ENCODE measurements around the gene LRRC73. TPM values are rescaled to one million over a fixed set of nuclear protein-coding genes. Genes with fewer than 3 reads are reported as not detected.

Gene LRRC73
- total and polyA plus RNA-seq, 9 of the 15 experiments (the other 6 are each of a cell fraction or from before 2014, with no cell fraction given), result 0.07 to 0.55 (median 0.16) TPM; not detected in 3

DNA sequence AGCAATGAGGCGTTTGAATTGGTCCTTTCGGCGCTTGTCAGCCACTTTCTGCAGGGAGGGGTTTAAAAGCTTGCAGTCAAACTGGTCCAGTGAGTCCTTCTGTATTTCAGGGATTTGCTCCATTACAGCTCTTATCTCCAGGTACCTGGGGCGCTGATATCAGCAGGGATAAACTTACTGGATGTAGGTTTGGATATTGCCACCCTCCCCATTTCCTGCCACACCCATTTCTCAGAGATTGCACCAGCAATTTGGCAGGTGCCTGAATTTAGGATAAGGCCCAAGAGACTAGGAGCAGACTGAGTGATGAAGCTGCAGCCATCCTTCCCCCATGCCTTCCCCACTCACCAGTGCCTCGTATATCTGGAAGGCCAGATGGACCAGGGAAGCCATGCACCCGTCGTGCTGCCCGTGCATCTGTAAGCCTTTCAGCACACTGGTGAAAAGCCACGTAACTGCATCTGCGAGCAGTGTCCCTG, 14.4 kb upstream of the LRRC73 start (continued):
- TF ChIP-seq, protein P1, sequence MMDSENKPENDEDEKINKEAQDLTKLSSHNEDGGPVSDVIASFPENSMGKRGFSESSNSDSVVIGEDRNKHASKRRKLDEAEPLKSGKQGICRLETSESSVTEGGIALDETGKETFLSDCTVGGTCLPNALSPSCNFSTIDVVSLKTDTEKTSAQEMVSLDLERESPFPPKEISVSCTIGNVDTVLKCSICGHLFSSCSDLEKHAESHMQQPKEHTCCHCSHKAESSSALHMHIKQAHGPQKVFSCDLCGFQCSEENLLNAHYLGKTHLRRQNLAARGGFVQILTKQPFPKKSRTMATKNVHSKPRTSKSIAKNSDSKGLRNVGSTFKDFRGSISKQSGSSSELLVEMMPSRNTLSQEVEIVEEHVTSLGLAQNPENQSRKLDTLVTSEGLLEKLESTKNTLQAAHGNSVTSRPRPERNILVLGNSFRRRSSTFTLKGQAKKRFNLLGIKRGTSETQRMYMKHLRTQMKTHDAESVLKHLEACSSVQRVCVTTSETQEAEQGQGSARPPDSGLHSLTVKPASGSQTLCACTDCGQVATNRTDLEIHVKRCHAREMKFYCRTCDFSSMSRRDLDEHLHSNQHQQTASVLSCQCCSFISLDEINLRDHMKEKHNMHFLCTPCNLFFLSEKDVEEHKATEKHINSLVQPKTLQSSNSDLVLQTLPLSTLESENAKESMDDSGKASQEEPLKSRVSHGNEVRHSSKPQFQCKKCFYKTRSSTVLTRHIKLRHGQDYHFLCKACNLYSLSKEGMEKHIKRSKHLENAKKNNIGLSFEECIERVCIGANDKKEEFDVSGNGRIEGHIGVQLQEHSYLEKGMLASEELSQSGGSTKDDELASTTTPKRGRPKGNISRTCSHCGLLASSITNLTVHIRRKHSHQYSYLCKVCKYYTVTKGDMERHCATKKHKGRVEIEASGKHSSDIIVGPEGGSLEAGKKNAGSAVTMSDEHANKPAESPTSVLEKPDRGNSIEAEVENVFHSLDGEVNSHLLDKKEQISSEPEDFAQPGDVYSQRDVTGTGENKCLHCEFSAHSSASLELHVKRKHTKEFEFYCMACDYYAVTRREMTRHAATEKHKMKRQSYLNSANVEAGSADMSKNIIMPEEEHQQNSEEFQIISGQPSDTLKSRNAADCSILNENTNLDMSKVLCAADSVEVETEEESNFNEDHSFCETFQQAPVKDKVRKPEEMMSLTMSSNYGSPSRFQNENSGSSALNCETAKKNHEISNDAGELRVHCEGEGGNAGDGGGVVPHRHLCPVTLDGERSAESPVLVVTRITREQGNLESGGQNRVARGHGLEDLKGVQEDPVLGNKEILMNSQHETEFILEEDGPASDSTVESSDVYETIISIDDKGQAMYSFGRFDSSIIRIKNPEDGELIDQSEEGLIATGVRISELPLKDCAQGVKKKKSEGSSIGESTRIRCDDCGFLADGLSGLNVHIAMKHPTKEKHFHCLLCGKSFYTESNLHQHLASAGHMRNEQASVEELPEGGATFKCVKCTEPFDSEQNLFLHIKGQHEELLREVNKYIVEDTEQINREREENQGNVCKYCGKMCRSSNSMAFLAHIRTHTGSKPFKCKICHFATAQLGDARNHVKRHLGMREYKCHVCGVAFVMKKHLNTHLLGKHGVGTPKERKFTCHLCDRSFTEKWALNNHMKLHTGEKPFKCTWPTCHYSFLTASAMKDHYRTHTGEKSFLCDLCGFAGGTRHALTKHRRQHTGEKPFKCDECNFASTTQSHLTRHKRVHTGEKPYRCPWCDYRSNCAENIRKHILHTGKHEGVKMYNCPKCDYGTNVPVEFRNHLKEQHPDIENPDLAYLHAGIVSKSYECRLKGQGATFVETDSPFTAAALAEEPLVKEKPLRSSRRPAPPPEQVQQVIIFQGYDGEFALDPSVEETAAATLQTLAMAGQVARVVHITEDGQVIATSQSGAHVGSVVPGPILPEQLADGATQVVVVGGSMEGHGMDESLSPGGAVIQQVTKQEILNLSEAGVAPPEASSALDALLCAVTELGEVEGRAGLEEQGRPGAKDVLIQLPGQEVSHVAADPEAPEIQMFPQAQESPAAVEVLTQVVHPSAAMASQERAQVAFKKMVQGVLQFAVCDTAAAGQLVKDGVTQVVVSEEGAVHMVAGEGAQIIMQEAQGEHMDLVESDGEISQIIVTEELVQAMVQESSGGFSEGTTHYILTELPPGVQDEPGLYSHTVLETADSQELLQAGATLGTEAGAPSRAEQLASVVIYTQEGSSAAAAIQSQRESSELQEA (IDR thresholded peaks at IDR 0.05; ENCODE audit: low read depth), result no peak
- TF ChIP-seq FOSL1 (tag; conservative IDR thresholded peaks at IDR 0.05) (no peak), ZNF436 (CRISPR knock-in tag; IDR thresholded peaks at IDR 0.05) (no peak), HDAC3 (IDR thresholded peaks at IDR 0.05; ENCODE audit: borderline replicate concordance, partially characterized antibody) (no peak), ZNF699 (CRISPR knock-in tag; IDR thresholded peaks at IDR 0.05; ENCODE audit: insufficient replicate concordance) (no peak), ARID1B (IDR thresholded peaks at IDR 0.05) (peak; percentile 42), ETV1 (tag; conservative IDR thresholded peaks at IDR 0.05; ENCODE audit: low read depth) (0 out of 2 replicates have a peak, but pooled peaks have one; percentile 22), POLR2AphosphoS2 (IDR thresholded peaks at IDR 0.05; ENCODE audit: low read length) (peak; percentile 81; the same call in 1 of the 2 replicates), TRIM25 (IDR thresholded peaks at IDR 0.05; ENCODE audit: borderline replicate concordance) (no peak), CBFA2T3 (IDR thresholded peaks at IDR 0.05) (peak; percentile 51), SMAD4 (CRISPR knock-in tag; conservative IDR thresholded peaks at IDR 0.05) (peak; percentile 56; the same call in 1 of the 2 replicates), DMBX1 (CRISPR knock-in tag; IDR thresholded peaks at IDR 0.05; ENCODE audit: borderline replicate concordance) (peak; percentile 41; the same call in 1 of the 2 replicates)
- TF ChIP-seq, protein P2, sequence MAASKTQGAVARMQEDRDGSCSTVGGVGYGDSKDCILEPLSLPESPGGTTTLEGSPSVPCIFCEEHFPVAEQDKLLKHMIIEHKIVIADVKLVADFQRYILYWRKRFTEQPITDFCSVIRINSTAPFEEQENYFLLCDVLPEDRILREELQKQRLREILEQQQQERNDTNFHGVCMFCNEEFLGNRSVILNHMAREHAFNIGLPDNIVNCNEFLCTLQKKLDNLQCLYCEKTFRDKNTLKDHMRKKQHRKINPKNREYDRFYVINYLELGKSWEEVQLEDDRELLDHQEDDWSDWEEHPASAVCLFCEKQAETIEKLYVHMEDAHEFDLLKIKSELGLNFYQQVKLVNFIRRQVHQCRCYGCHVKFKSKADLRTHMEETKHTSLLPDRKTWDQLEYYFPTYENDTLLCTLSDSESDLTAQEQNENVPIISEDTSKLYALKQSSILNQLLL (CRISPR knock-in tag; IDR thresholded peaks at IDR 0.05; ENCODE audit: borderline replicate concordance), result no peak
- TF ChIP-seq, protein P3, sequence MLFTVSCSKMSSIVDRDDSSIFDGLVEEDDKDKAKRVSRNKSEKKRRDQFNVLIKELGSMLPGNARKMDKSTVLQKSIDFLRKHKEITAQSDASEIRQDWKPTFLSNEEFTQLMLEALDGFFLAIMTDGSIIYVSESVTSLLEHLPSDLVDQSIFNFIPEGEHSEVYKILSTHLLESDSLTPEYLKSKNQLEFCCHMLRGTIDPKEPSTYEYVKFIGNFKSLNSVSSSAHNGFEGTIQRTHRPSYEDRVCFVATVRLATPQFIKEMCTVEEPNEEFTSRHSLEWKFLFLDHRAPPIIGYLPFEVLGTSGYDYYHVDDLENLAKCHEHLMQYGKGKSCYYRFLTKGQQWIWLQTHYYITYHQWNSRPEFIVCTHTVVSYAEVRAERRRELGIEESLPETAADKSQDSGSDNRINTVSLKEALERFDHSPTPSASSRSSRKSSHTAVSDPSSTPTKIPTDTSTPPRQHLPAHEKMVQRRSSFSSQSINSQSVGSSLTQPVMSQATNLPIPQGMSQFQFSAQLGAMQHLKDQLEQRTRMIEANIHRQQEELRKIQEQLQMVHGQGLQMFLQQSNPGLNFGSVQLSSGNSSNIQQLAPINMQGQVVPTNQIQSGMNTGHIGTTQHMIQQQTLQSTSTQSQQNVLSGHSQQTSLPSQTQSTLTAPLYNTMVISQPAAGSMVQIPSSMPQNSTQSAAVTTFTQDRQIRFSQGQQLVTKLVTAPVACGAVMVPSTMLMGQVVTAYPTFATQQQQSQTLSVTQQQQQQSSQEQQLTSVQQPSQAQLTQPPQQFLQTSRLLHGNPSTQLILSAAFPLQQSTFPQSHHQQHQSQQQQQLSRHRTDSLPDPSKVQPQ (CRISPR knock-in tag; IDR thresholded peaks at IDR 0.05; ENCODE audit: borderline replicate concordance), result no peak

Data from K562 (cell line).